GM15510 (cell line): ENCODE results near the gene LOXL1.

Experiments used
- POLR2A ChIP-seq: IDR thresholded peaks from 3 replicates; pipeline ENCODE4 v1.6.1; 2011; ENCODE audit warnings: borderline replicate concordance; ENCODE audit not compliant: insufficient read length; ENCODE audit errors: extremely low read depth

Gene LOXL1

DNA sequence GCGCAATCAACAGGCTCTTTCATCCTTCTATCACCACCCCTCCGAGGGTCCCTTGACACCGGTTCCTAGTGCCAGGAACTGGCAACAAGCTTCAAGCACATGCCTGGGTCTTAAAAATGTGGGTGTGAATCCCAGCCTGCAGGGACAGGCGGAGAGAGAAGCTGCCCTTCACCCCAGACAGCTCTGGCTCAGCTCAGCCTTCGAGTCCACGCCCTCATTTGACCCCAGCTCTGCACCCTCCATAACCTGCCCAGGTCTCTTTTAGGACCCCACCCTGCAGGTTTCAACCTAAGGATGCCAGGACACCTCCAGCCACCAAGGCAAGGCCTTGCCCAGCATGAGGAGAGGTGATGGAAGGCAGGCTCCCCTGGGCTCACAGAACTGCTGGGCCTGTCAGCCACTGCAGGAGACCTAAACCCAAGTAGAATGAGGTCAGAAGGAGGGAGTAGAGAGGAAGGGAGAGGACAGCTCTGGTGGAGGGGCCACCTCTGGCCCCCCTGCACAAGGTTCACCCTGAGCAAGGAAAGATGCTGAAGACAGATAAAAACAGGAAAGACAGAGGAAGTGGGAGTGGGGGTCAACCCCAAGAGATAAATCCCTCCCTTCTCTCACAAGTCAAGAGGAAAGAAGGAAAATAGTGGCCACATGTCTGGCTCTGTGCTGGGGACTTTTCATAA lies 2.6 kb upstream of the LOXL1 start:
- TF ChIP-seq POLR2A: no peak

DNA sequence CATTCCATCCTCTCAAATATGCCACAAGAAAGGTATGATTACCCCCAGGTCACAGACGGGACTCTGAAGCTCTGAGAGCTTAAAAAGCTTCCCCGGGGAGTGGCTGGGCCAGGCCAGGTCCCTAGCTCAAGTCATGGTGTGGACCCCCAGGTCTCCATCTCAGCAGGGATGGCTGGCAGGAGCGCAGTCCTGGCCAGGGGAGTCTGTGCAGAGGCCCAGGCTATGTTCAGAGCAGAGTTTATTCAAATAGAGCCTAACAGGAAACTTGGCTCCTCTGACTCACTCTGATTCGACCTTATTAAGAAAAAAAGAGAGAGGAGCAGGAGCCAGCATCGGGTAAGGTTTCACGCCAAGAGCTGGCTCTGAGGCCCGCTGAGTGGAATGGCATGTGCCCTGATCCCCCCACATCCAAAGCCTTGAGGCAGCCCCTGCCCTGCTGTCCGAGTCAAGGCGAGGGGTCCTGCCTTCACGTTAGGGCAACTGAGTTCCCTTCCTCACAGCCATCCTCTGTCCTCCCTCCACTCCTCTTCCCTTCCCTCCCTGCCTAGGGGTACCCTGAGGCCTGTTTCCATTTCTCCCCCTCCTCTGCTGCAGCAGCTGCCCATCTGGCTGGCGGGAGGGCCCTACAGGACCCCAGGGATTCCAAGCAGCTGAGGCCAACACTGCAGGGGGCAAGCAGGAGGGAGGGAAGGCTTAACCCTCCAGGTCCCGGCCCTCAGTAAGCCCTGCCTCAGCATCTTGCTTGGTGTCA lies 1.9 kb upstream of the LOXL1 start:
- TF ChIP-seq POLR2A: no peak

DNA sequence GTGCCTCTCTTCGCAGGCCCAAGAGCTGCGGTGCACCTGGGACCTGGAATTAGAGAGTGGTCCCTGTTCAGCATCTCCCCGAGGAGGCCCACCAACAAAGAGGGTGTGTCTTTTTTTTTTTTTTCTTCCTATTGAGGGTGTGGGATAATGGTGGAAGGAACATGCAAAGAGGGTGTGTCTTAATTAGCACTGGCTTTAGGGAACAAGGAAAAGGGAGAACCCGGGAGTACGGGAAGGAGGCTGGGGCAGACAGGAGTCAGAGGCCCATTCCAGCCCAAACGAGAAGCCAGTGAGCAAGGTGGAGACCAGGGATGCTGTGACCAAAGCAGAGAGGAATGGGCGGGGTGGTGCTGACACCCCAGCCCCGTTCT lies 429 bp upstream of the LOXL1 start:
- no peak for TF ChIP-seq POLR2A

DNA sequence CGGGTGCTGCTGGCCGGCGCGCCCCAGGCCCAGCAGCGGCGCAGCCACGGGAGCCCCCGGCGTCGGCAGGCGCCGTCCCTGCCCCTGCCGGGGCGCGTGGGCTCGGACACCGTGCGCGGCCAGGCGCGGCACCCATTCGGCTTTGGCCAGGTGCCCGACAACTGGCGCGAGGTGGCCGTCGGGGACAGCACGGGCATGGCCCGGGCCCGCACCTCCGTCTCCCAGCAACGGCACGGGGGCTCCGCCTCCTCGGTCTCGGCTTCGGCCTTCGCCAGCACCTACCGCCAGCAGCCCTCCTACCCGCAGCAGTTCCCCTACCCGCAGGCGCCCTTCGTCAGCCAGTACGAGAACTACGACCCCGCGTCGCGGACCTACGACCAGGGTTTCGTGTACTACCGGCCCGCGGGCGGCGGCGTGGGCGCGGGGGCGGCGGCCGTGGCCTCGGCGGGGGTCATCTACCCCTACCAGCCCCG lies 777 bp downstream of the LOXL1 start:
- no peak for TF ChIP-seq POLR2A

DNA sequence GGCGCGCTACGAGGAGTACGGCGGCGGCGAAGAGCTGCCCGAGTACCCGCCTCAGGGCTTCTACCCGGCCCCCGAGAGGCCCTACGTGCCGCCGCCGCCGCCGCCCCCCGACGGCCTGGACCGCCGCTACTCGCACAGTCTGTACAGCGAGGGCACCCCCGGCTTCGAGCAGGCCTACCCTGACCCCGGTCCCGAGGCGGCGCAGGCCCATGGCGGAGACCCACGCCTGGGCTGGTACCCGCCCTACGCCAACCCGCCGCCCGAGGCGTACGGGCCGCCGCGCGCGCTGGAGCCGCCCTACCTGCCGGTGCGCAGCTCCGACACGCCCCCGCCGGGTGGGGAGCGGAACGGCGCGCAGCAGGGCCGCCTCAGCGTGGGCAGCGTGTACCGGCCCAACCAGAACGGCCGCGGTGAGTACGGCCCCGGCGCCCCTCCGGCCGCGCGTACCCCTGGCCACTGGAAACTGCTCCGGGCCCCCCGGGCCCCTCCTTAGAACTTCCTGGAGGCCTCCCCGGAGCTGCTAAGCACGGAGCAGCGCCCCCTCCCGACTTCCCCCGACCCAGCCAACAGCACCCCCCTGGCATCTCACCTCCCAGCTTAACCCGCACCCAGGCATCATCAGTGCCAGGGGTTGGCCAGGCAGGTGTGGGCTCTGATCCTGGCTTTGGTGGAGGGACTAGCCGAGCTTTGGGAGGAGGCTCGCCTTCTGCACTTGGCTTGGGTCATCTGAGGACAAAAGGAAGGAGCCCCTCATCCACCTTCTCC lies 1.4 kb downstream of the LOXL1 start:
- no peak for TF ChIP-seq POLR2A

DNA sequence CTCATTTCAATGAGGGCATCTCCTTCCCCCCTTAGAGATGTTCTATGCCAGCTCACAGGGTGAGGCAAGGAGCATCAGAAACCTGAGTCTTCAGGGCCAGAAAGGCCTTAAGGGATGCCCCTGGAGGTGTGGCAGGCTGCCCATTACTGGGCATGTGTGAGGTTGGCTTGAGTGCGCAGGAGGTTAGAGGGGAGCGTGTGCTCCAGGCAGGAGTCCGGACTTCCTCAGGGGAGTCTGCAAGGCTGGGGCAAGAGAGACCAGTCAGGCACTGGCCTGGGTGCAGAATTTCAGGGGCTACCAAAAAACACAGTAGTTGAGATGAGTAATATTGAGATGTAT lies 1.9 kb downstream of the LOXL1 start:
- TF ChIP-seq POLR2A: no peak

DNA sequence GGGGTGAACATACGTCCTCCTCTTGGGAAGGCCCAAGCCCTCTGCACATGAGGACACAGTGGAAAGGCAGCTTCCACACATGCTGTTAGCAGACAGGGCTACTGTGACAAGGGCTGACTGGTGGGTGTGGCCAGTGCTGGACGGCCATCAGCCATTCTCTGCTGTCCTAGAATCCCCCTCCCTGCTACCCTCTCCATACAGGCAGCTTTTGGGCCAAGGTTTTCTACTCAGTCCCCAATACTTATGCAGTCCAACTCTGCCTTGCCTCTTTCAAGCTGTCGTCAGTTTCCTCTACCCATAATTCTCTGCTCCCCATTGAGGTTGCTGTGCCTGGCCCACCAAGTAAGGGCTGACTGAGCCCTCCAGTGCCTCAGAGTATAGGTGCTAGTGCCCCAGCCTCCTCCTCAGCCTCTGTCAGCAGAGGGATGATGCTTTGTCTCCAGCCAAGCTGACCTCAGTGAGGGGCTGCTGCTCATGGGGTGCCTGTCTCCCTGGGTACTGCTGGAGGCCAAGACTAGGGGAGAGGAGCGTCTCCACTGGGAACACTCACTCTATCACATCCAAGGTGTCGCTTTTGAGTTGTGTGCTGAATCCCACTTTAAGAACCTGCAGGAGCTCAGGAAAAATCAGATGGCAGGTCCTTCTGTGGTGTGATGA lies 2.8 kb downstream of the LOXL1 start:
- TF ChIP-seq POLR2A: no peak

DNA sequence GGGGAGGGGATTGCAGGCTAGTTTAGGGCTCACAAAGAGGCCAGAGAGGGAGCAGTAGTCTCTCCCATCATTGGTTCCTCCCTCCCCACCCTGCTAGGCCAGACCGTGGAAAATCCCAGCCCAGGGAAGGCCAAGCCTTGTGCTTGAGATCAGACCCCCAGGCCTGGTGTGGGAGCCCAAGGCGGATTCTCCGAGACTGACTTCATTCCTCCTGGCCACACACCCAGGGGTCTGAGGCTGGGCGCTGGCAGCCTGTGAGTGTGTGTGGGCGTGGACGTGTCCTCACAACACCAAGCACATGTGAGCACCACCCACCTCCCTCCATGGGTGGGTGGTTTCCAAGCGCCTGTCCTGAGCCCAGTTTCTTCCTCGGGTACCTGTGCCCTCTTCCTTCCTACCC lies 4.1 kb downstream of the LOXL1 start:
- TF ChIP-seq POLR2A: no peak

DNA sequence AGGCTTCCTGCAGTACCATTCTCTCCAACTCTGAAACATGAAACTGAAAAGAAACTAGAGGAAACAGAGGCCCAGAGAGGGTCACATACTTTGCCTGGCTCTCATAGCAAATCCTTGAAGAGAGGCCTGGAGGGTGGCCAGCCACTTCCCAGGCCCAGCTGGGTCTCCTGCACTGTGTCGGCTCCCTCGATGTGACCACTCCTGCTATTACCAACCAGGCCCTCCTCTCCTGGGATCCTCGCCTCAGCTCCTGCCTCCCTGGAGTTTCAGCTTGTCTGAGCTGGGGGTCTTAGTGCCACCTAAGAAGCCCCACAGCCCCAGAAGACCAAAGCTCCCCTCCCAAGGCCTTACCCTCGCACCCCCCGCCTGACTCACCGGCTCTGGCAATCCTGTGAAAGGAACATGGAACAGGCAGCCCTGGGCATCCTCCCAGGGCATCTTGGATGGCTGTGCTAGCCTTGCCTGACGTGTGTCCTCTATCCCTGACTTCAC lies 4.6 kb downstream of the LOXL1 start:
- no peak for TF ChIP-seq POLR2A

DNA sequence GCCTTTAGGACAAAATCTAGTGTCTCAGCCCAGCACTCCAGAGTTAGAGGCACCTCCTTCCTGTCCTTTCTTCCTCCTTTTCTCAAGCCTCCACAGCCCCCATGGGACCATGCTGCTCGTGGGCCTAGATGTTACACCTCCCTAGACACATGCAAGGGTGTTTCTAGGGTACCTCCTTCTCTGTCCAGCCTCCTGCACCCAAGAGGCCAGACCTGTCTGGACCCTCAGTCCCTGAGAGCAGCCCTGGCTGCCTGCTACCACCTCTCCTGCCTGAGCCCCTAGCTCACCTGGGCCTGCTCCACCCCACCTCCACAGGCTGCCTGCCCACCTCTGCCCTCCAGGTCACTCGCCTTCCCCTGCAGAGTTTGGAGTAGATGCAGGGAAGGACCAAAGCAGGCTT lies 5.2 kb downstream of the LOXL1 start:
- TF ChIP-seq POLR2A: no peak

DNA sequence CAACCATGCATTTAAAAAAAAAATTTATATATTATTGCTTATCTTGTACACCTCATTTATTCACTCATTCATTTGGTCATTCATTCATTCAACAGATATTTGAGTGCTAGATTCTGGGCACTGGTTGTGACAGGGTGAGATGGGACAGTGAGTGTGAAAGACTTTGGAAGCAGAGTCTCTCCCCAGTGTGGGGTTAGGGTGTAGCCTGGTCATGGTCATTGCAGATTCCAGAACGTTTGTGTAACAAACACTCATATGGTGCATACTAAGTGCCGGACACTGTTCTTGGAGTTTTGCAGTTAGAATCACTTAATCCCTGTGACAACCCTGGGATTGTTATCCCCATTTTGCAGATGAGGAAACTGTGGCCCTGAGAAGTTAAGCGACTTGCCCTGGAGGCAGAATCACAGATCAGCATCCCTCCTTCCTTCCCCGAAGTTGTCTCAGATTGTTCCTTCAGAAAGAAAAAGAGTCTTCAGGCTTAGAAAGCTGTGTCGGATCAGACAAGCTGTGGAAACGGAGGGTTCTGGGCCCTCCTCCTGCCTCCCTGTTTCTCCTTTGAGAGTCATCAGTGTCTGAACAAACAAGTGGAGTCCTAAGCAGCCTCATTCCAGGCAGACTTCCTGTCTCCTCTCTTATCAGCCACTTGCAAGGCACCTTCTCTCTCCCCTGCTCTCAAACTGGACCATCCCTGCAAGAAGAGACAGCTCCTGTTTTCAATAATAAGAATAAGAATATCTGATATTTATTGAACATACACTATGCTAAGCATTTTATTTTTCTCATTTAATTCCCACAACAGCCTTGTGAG lies 6.3 kb downstream of the LOXL1 start:
- TF ChIP-seq POLR2A: no peak

DNA sequence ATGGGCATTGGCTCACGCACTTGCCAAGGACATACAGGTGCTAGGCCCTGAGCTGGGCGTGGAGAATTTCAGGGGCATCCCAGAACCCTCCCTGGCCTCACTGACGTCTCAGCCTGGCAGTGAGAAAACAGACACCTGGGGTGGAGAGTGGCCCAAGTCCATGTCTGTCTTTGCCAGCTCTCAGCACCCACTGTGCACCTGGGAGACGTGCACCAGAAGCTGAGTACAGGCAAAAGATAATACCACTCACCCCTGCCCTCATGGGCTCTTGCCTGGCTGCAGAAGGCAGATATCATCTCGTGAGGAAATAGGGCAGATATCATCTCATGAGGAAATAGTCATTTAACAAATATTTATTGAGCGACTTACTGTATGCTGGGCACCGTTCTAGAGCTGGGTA lies 8.0 kb downstream of the LOXL1 start:
- TF ChIP-seq POLR2A: no peak

DNA sequence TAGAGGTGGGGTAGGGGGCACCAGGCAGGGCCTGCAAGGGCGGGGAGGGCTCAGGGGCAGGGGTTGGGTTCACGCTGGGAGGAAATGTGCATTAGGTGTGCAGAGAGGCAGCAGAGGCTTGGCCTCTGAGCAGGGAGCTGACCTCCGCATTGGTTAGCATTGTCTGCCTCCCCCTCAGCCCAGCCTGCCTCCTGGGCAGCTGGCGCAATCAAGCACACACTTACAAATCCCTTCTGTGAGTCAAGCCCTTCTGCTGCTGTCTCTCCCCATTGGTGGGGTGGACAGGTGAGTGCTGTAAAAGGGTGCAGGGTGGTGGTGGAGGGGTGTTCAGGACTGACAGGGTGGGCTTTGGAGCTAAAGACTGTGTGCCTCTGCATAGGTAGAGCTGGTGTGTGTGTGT lies 9.3 kb downstream of the LOXL1 start:
- no peak for TF ChIP-seq POLR2A

DNA sequence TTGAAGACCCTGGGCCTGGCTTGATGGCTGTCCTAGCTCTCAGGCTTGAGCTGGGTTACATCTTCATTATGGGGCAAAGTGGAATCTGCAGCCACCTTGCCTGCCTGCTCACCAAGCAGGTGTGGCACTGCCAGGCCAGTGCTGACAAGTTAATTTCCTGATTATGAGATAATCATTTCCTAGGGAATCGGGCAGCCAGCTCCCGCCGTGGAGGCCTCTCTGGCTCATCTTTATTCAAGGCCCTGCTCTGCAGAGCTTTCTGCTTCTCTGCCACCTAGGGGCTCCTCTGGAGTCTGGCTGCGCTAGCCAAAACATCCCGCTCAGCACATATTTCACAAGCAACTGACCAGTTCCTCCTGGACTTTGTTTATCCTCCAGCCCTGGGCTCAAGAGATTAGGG lies 9.9 kb downstream of the LOXL1 start:
- TF ChIP-seq POLR2A: no peak
